GM21717 (cell line): ENCODE results near the gene TUBB6.

Experiments used
- ATAC-seq: cut with Tn5 transposase; IDR thresholded peaks from one replicate; pipeline ENCODE4 v1.9.1; 2021; ENCODE audit warnings: mild to moderate bottlenecking, moderate library complexity; ENCODE audit not compliant: unreplicated experiment

TUBB6 gene

GRCh38 chr18:12290086-12290485 lies 18.0 kb upstream of the TUBB6 start:
- no peak for ATAC-seq

GRCh38 chr18:12291161-12291560 lies 16.9 kb upstream of the TUBB6 start:
- ATAC-seq: no peak

GRCh38 chr18:12291690-12292089 lies 16.4 kb upstream of the TUBB6 start:
- no peak for ATAC-seq

GRCh38 chr18:12293831-12294230 lies 14.2 kb upstream of the TUBB6 start:
- no peak for ATAC-seq

GRCh38 chr18:12295389-12296086 lies 12.5 kb upstream of the TUBB6 start:
- ATAC-seq: no peak

GRCh38 chr18:12296087-12296403 lies 12.0 kb upstream of the TUBB6 start:
- ATAC-seq: no peak

GRCh38 chr18:12296457-12296856 lies 11.6 kb upstream of the TUBB6 start:
- no peak for ATAC-seq

- no peak for ATAC-seq
Measured at GRCh38 chr18:12299862-12300261, 8.2 kb upstream of the TUBB6 start.

GRCh38 chr18:12301263-12302005 lies 6.6 kb upstream of the TUBB6 start:
- ATAC-seq: no peak

GRCh38 chr18:12302391-12303147 lies 5.5 kb upstream of the TUBB6 start:
- ATAC-seq: no peak

- ATAC-seq: no peak
Measured at GRCh38 chr18:12304351-12305210, 3.5 kb upstream of the TUBB6 start.

- no peak for ATAC-seq
Measured at GRCh38 chr18:12305211-12305610, 2.8 kb upstream of the TUBB6 start.

GRCh38 chr18:12305930-12306629 lies 2.0 kb upstream of the TUBB6 start:
- no peak for ATAC-seq

- no peak for ATAC-seq
Measured at GRCh38 chr18:12306752-12307700, 1.0 kb upstream of the TUBB6 start.

- peak; percentile 60 for ATAC-seq
Measured at GRCh38 chr18:12308386-12309100, 502 bp downstream of the TUBB6 start.

GRCh38 chr18:12309683-12310198 lies 1.7 kb downstream of the TUBB6 start:
- no peak for ATAC-seq

- ATAC-seq: no peak
Measured at GRCh38 chr18:12310762-12311161, 2.7 kb downstream of the TUBB6 start.

GRCh38 chr18:12312976-12313375 lies 4.9 kb downstream of the TUBB6 start:
- no peak for ATAC-seq
